HG03432 (cell line): ENCODE measurements around the gene CCT5.
A peak's percentile ranks its signal among the peaks of the same experiment; 100 is the strongest.

Experiments
- ATAC-seq: cut with Tn5 transposase; IDR thresholded peaks from one replicate; pipeline ENCODE4 v1.9.1; 2021; ENCODE audit warnings: mild to moderate bottlenecking, moderate library complexity; ENCODE audit not compliant: unreplicated experiment

The CCT5 gene

DNA sequence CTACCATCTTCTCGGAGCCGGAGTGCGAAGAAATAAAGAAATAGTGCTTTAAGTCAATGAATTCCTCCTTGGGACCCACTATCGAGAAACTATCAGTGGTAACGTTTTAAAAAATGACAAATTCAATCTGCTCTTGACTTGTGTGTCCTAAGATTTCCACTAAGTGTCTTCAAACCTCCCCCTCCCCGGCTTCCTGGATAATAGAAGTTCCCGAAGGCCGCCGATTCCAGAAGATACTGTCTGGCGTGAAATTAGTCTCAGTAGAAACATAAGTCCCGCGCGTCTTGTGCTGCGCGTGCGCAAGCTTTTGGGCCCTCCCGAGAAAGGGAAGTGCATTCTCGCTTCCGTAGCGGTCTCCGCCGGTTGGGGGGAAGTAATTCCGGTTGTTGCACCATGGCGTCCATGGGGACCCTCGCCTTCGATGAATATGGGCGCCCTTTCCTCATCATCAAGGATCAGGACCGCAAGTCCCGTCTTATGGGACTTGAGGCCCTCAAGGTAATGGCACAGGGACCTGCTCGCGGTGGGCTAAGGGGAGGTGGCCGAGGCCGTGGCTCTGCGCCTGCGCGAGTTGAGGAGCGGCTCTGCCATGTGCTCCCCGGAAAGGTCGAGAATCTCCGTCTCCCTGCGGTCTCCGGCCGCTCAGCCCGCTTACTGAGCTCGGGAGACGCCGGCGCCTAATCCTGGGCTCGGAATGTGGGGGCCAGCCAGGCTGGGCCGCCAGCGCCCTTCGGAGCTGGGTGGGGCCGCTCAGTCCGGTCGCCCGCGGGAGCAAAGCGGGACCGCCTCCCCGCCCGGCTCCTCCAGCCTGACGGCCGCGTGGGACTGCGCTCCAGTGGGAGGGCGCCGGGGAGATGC is at the start of gene CCT5:
TSS of gene CCT5 (plus strand) at position 333 of the 858 bp plus-strand sequence. CDS start at position 394, 61 bp downstream.
- ATAC-seq, result peak; percentile 81

DNA sequence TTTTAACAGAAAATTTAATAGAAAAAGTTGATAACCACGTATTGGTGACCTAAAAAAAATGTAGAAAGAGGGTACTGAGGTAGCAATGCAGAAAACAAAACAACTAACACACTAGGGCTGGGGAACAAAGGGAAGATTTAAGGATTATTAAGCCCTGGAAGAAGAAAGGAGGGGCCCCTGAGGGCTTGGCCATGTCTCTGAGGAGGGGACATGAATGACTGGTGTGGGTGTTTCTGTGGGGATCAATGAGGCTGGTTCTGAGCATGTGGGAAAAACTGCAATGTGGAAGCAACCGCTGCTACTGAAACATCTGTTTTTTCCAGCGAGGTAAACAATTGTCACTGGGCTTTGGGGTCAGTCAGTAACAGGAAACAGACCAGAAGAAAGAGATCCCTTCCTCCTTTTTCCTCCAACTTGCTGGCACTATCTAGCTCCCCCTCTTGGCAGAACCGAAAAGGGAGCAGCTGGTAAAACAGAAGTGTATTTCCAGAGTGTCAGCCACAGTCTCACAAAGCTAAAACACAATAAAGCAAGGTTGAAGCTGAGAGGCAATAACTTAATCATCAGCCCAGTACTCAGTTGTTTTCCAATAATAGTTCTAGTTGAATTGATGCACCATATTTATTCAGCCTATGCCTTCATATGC is 48.7 kb upstream of the CCT5 start:
- no peak for ATAC-seq

DNA sequence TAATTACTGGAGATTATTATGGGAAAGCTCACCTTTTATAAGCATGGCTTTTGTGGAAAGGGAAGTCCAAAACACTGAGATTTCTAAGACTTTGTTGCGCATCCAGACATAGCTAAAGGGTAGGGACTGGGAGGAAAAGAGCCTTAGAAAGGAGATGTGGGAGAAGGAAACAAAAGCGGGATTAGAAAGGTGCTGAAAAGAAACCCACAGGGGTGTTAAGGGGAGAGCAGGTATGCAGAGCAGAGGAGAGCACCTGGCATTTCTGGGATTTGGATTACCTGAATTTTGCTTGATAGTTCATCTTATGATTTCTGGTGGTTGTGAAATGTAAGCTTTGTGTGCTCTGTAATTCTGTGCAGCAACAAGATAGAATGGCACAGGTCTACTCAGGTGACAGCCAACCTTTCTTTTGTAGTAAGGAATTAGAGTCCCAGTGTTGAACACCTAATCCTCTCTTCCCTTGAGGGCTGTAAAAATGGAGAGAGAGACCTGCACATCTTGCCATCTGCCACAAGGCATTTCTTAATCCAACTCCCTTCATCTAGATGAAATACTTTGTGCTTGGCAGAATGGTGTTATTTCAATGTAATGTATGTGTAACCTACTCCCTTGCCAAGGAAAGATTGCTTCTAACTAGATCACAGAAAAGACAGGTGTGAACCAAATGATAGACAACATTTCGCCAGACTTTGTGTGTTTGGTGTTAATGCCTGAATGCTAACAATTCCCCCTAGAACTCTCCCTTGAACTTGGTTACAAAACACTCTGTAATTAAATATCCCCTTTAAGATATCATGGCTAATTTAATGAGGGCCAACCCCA is 47.8 kb upstream of the CCT5 start:
- no peak for ATAC-seq

DNA sequence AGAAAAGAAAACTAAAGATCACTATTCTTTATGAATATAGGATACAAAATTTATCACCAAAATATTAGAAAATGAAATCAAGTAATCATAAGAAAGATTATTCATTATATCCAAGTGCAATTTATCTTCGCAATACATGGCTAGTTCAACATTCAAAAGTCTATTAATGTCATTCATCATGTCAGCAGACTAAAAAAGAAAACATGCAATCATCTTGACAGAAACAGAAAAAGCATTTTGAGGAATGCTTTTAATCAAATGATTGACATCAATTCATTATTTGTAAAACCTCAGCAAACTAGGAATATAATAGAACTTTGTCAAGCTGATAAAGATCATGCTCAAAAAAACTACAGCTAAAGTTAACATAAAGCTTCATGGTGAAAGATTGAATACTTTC is 41.1 kb upstream of the CCT5 start:
- ATAC-seq, result no peak

DNA sequence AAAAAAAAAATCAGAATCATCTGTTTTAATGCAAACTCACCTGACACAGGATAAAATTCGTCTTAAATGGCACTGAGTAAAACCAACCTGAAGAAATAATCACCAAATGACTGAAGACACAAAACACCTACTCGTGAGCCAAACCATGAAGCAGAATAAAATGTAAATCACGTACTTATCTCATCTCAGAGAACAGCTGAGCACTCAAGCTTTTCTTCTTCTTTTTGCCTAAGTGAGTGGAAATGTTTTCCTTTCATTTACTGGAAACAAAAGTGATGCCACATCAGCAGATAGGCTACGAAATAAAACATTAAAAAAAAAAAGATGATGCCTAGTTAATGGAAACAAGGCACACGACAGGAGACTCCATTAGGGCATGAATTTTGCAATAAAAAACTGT is 36.8 kb upstream of the CCT5 start:
- no peak for ATAC-seq

DNA sequence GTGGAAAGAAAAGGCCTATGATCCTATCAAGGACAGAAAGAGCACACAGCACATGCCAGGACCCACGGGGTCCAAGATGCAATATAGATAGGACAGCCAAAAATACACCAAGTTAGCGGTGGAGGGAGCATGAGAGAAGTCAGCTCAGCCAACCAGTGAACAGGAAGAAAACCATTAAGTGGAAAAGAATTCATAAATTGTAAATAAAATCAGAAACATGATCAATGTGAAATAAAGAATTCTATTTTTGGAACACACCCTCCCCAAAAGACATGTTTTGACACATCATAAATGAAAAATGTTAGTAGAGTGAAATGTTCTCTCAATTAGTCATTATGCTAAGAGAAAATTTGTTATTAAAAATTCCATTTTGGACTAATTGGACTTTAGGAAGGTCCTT is 36.0 kb upstream of the CCT5 start:
- no peak for ATAC-seq

DNA sequence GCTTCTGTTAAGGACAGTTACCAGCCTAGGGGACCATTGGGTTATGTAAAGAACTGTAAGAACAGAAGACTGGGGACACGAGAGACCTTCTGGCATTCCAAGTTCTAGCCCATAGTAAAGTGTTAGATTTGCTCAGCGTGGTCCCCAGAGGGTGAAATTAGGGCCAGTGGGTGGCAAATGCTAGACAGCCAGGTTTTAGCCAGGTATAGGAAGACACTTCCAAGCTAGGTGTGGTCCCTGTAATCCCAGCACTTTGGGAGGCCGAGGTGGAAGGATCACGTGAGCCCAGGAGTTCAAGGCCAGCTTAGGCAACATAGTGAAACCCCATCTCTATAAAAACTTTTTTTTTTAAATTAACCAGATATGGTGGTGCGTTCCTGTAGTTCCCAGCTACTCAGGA is 34.7 kb upstream of the CCT5 start:
- ATAC-seq, result no peak

DNA sequence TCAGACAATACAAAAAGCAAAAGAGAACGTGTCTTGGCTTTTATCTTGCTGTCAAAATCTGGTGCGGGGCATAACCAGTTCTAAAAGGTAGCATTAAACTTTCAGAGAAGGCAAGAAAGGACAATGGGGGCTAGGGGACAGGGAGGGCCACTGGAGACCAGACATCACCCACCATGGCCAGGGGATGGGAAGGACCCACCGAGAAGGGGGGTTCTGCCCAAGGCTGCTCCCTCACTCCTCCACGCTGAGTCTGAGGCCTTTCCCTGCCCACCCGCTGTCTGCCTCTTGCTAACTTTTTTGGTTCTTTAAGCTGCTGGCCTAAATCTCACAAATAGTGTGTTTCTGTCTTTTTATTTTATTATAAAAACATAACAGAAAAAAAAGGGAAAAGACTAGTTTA is 34.0 kb upstream of the CCT5 start:
- ATAC-seq, result no peak

DNA sequence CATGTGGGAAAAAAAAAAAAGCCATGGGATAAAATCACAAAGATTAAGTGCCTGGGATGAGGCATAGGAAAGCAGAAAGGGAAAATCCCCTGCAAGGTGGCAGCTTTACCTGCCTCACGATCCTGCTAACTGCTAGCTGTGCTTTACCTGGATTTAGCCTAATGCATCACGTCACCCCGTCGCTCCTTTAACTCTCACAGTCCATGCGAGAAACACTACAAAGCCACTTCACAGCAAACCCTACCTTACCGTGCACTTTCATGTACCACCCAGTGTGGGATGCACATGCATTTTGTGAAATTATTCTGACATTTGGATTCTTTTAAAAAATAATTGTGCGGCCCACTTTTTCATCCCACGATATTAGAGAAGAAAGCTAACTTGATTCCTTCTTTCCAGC is 31.4 kb upstream of the CCT5 start:
- ATAC-seq, result no peak

DNA sequence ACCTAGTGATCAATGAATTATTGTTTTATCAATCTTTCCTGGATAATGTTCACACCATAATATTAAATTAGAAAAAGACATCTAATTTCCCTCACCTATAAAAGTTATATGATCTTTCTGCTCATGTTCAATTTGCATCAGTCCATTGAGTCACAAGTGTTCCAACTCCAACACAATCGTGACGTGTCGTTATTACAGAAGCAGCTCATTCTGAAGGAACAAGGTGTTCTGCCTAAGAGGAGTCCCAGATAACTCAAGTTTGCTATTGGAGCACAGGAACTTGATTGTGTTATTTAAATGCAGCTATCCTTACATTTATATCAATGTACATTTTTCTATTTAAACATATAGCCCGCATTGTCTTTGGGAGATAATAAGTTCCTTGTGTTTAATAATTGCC is 31.0 kb upstream of the CCT5 start:
- ATAC-seq, result no peak

DNA sequence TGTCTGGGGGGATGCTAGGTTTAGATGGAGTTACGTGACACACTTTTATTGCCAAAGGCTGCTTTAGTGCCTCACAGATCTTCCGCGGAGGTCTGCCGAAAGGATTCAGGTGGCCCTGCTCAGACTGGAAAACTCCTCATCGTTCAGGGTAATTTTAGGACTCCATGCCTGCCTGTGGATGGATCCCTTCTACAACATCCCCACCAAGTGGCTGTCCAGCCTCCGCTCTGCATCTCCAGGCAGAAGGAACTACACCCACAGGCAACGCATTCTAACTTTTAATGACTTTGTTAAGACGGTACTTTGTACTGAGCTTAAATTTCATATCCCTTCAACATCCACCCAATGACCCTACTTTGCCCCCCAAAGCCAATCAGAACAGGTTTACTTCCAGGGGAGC is 29.8 kb upstream of the CCT5 start:
- no peak for ATAC-seq

DNA sequence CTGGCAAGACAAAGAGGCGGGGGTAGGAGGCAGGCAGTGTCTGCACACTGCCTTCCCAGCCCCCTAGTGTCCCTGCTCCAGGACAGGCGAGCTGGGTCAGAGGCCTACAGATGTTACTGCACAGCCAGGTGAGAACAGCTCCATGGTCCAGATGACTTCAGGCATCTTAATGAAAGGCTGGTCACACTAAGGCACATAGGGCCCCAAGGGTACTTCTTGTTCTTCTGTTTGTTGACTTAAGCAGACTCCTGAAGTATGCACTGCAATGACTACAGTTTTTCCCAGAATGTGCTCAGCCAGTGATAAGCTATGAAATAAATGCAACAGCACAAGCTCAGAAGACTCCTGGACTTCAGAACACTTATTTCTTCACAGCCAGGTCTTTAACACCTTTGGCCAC is 27.8 kb upstream of the CCT5 start:
- no peak for ATAC-seq

DNA sequence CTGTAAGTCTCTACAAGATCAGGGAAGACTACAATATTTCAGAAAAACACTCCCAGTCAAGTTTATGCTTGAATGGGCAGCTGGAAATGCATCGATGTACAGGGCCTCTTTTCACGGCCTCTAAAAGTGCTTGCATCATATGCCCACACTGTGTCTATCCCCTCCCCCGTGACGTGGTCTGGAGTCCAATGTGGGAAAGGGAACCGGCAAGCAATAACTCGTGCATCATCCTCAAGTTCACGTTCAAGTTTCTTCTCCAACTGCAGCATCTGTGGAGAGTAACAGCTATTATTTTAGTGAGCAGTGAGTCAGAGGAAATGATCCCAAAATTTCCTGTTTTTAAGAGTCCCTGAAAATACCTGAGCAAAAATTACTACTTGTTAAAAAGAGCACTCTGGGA is 22.7 kb upstream of the CCT5 start:
- no peak for ATAC-seq

DNA sequence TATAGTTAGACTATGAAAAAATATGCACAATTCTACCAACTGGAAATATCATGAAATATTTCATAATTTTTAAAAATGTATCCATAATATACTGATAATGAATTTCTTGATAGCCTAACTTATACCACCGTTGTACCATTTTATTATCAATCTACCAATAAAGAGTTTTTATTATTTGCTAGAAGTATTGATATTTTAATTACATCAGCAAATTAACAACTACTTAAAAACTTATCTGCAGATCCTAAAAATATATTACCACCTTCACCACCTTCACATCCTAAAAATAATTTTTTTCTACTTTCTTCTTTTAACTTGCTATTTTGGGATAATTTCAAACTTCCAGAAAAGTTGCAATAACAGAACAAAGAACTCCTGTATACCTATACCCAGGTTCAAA is 21.8 kb upstream of the CCT5 start:
- ATAC-seq, result no peak

DNA sequence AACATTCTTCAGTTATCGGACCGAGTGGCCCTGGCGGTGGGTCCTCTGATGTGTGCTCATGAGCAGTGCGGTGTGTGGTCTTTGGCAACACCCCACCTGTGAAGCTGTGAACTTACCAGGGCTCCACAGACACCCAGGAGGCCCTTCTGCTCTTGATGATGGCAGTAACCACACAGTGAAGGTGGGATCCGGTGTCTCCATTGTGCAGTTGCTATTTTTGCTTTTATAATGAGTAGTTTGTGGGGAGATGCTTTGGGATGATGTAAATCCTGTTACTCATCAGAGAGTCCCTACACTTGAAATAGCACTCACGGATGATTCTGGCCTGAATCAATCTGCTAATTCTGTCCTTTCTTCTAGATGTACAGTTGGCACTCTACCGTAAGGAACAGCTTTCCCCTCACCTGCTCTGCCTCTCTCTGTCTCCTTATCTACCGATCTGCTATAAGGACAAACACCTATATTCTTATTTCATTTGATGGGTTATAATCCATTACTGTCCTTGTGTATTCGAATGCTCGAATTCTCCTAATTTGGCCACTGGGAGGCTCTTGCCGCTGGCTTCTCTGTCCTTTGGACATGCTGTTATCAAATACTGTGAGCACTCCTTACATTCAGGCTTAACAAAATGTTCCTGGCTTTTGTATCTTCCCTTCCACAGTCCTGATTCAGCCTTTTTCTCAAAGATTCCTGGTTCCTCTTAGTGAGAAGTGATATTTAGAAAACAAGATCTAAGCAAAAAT is 20.6 kb upstream of the CCT5 start:
- ATAC-seq, result no peak

DNA sequence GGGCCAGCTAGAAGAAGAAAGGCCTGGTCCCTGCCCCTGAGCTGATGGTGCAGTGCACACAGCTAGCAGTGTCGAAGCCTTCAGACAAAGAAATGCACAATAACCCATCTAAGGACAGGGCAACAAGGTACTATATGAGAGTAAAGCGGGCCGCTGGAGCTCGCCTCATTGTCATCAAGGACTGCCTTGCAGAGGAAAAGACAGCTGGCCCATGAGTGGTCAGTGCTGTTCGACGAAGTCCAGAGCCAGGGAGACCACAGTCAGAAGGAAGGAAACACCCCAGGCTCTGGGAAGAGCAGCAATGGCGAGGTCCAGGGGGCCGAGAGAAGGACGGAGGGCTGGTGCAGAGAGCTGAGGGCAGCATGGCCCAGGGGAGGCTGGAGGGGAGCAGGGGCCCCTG is 17.7 kb upstream of the CCT5 start:
- no peak for ATAC-seq

DNA sequence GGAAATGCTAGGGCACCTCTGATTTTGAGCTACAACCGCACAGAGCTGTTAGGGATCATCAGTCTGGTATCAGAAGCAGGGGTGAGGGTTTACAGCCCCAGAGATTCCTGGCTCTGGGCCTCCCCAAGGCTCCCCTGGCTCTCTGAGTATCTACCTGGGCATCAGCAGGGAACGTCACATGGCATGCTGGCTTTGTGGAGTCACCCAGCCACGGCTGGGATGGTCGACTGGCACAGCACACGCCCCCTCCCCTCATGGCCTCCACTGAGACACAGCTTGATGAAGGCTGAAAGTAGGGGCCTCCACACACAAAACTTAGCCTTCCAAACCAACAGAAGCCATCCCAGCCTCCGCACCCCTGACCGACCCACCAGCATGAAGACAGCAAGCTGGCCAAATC is 17.1 kb upstream of the CCT5 start:
- no peak for ATAC-seq

DNA sequence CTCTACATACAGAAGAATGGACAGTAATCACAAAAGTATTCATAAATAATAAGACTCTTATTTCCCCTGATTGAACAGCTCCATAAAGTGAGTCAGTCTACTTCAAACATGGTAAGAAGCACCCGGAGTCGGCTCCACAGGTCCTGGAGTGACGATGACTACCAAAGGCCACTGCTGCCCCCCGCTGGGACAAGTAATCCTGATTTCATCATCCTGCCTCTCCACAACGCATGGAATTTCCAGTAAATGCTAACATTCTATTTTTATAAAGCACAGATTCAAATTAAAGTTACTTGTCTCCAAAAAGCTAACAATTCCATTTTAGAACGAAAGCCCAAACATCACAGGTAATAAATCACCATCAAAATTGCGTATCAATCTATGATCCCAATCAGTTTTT is 16.6 kb upstream of the CCT5 start:
- ATAC-seq, result no peak

DNA sequence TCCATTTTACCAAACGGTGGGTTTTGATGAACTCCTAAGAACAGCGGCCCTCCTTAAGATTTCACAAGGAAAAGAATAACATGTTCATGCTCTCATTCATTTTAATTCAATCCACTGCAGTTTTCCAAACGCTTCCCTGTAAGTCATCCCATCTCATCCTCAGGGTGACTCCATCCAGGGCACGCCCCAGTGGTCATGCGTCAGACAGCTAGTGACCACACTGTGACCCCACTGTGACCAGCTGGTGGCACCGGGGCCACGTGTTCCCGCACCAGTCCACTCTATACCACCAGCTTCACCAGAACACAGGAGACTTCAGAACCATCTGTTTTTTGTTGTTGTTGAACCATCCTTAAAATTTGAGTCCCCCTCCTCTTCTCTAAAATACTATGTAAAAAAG is 14.7 kb upstream of the CCT5 start:
- ATAC-seq, result no peak

DNA sequence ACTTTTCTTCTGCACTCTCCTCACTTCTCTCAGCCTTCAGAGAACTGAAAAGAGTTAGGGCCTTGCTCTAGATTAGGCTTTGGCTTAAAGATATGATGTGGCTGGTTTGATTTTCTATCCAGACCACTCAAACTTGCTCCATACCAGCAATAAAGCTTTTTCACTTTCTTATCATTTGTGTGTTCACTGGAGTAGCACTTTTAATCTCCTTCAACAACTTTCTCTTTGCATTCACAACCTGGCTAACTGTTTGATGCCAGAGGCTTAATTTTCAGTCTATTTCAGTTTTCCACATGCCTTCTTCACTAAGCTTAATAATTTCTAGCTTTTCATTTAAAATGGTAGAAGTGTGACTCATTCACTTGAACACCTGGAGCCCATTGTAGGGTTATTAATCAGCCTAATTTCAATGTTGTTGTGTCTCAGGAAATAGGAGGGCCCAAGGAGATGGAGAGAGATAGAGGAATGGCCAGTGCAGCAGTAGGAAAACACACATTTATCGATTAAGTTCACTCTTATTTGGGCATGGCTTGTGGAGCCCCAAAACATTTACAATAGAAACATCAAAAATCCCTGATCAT is 6.3 kb upstream of the CCT5 start:
- ATAC-seq, result no peak
